GM23338 (cell line): ENCODE results near the gene WDR27.

ENCODE experiments used
- CTCF ChIP-seq, 2 experiments: fragments of 200-600 bp in 1 of 2; sonication (generic) in 1 of 2; conservative IDR thresholded peaks; 2 replicates each; pipeline versions ENCODE4 v1.5.1 to v1.6.1; 2016 to 2017; ENCODE audit warnings: antibody characterized with exemption in 2 of 2, low read depth in 2 of 2, mild to moderate bottlenecking in 2 of 2, moderate library complexity in 1 of 2
- EZH2 ChIP-seq: fragments of 200-600 bp; sonication (generic); IDR thresholded peaks from one replicate; pipeline ENCODE4 v1.8.0; 2017; ENCODE audit warnings: antibody characterized with exemption, mild to moderate bottlenecking, low read depth; ENCODE audit not compliant: unreplicated experiment

GRCh38 chr6:169746556-169746955, 44.7 kb upstream of the WDR27 start:
- TF ChIP-seq EZH2, result no peak
- no peak for TF ChIP-seq CTCF (conservative IDR thresholded peaks at IDR 0.05; ENCODE audit: low read depth in 2 of 2)
